Rectal smooth muscle tissue (tissue), 1 donor: ENCODE data around the gene GBF1.

Source experiments
- H3K27ac ChIP-seq: one replicate; pipeline ENCODE4 v1.7.0; 2013; ENCODE audit warnings: low read depth, low read length, inconsistent platforms
- H3K27me3 ChIP-seq: one replicate; pipeline ENCODE4 v1.7.0; 2013; ENCODE audit warnings: low read length; ENCODE audit not compliant: control insufficient read depth, insufficient read depth
- H3K36me3 ChIP-seq: one replicate; pipeline ENCODE4 v1.7.0; 2013; ENCODE audit warnings: low read length; ENCODE audit not compliant: control insufficient read depth, insufficient read depth
- H3K4me1 ChIP-seq: one replicate; pipeline ENCODE4 v1.7.0; 2013; ENCODE audit warnings: low read length; ENCODE audit not compliant: control insufficient read depth, insufficient read depth
- H3K4me3 ChIP-seq: one replicate; pipeline ENCODE4 v1.7.0; 2013; ENCODE audit warnings: low read length
- H3K9ac ChIP-seq: one replicate; pipeline ENCODE4 v1.7.0; 2013; ENCODE audit warnings: low read length

Gene GBF1

GRCh38 chr10:102405108-102405571 lies 159.8 kb downstream of the GBF1 start:
- H3K36me3 ChIP-seq = peaks cover 13% of the 10 kb centered on the region
- peak overlapping the region; percentile 96 for H3K27ac ChIP-seq
- peaks cover 51% of the 10 kb centered on the region for H3K4me1 ChIP-seq
- no peak overlapping the region for H3K4me3 ChIP-seq
- H3K9ac ChIP-seq = no peak overlapping the region
- H3K27me3 ChIP-seq = peaks cover 9% of the 10 kb centered on the region

- peaks cover 48% of the 10 kb centered on the region for H3K4me1 ChIP-seq
- no peak overlapping the region for H3K9ac ChIP-seq
Observed at GRCh38 chr10:102405632-102406031, 160.3 kb downstream of the GBF1 start.

GRCh38 chr10:102406815-102407214 lies 161.5 kb downstream of the GBF1 start:
- Histone ChIP-seq H3K9ac (no peak overlapping the region), H3K27ac (peak overlapping the region; percentile 96), H3K36me3 (peaks cover 3% of the 10 kb centered on the region), H3K4me1 (peaks cover 45% of the 10 kb centered on the region), H3K27me3 (peaks cover 19% of the 10 kb centered on the region), H3K4me3 (peak overlapping the region; percentile 24)

More at GRCh38 chr10:102405632-102406031, 160.3 kb downstream of the GBF1 start:
- Histone ChIP-seq H3K4me3 (peak overlapping the region; percentile 37), H3K27ac (peak overlapping the region; percentile 96), H3K27me3 (peaks cover 9% of the 10 kb centered on the region), H3K36me3 (peaks cover 12% of the 10 kb centered on the region)

GRCh38 chr10:102407425-102408130 lies 162.2 kb downstream of the GBF1 start:
- H3K4me3 ChIP-seq = peak overlapping the region; percentile 37
- peaks cover 25% of the 10 kb centered on the region for H3K27me3 ChIP-seq
- H3K27ac ChIP-seq = peak overlapping the region; percentile 96
- peaks cover 40% of the 10 kb centered on the region for H3K4me1 ChIP-seq
- no peaks in the 10 kb centered on the region for H3K36me3 ChIP-seq
- peak overlapping the region; percentile 47 for H3K9ac ChIP-seq

- peak overlapping the region; percentile 46 for H3K9ac ChIP-seq
- H3K27me3 ChIP-seq = peaks cover 25% of the 10 kb centered on the region
Observed at GRCh38 chr10:102408131-102408727, 162.9 kb downstream of the GBF1 start.

GRCh38 chr10:102408728-102409603 lies 163.6 kb downstream of the GBF1 start:
- peak overlapping the region; percentile 96 for H3K27ac ChIP-seq
- H3K4me3 ChIP-seq = peak overlapping the region; percentile 62
- peaks cover 31% of the 10 kb centered on the region for H3K4me1 ChIP-seq
- peak overlapping the region; percentile 50 for H3K9ac ChIP-seq
- no peaks in the 10 kb centered on the region for H3K36me3 ChIP-seq
- H3K27me3 ChIP-seq = peaks cover 25% of the 10 kb centered on the region

More at GRCh38 chr10:102408131-102408727, 162.9 kb downstream of the GBF1 start:
- Histone ChIP-seq H3K4me3 (peak overlapping the region; percentile 62), H3K4me1 (peaks cover 38% of the 10 kb centered on the region), H3K27ac (peak overlapping the region; percentile 96), H3K36me3 (no peaks in the 10 kb centered on the region)

- H3K27ac ChIP-seq = peak overlapping the region; percentile 96
- peak overlapping the region; percentile 62 for H3K4me3 ChIP-seq
- H3K36me3 ChIP-seq = no peaks in the 10 kb centered on the region
- H3K27me3 ChIP-seq = peaks cover 25% of the 10 kb centered on the region
- peaks cover 27% of the 10 kb centered on the region for H3K4me1 ChIP-seq
- peak overlapping the region; percentile 50 for H3K9ac ChIP-seq
Observed at GRCh38 chr10:102409604-102410428, 164.5 kb downstream of the GBF1 start.

GRCh38 chr10:102410429-102411073 lies 165.2 kb downstream of the GBF1 start:
- Histone ChIP-seq H3K27ac (peak overlapping the region; percentile 96), H3K36me3 (no peaks in the 10 kb centered on the region), H3K9ac (peak overlapping the region; percentile 43), H3K4me1 (peaks cover 19% of the 10 kb centered on the region), H3K4me3 (peak overlapping the region; percentile 62), H3K27me3 (peaks cover 25% of the 10 kb centered on the region)

GRCh38 chr10:102411341-102412255 lies 166.3 kb downstream of the GBF1 start:
- H3K4me1 ChIP-seq = peaks cover 12% of the 10 kb centered on the region
- H3K36me3 ChIP-seq = no peaks in the 10 kb centered on the region
- H3K9ac ChIP-seq = no peak overlapping the region
- peak overlapping the region; percentile 62 for H3K4me3 ChIP-seq
- peaks cover 25% of the 10 kb centered on the region for H3K27me3 ChIP-seq
- H3K27ac ChIP-seq = peak overlapping the region; percentile 96

GRCh38 chr10:102412293-102412692 lies 167.0 kb downstream of the GBF1 start:
- Histone ChIP-seq H3K27me3 (peaks cover 25% of the 10 kb centered on the region), H3K9ac (no peak overlapping the region), H3K4me1 (peaks cover 12% of the 10 kb centered on the region), H3K27ac (no peak overlapping the region), H3K36me3 (no peaks in the 10 kb centered on the region), H3K4me3 (no peak overlapping the region)
